Measurements from ENCODE around the gene ARL8B.
"Not testable (repeated sequence)": the region's sequence is repeated elsewhere in the genome, so short reads cannot be mapped to it uniquely, and the experiment has no call there.

Gene ARL8B

GRCh38 chr3:5122030-5122740 is at the start of gene ARL8B:
Gene ARL8B, plus strand, starts transcription at chr3:5122292. Its CDS starts 174 bp downstream, at chr3:5122466.
- DNase-seq (ENCODE audit: low spot score) = peak; percentile 95

- DNase-seq (ENCODE audit: low spot score) = no peak
Measured at GRCh38 chr3:5073374-5074085, 48.6 kb upstream of the ARL8B start.

- peak; percentile 24 for DNase-seq (ENCODE audit: low spot score)
Measured at GRCh38 chr3:5078151-5078550, 43.9 kb upstream of the ARL8B start.

- no peak for DNase-seq (ENCODE audit: low spot score)
Measured at GRCh38 chr3:5079761-5080160, 42.3 kb upstream of the ARL8B start.

- no peak for DNase-seq (ENCODE audit: low spot score)
Measured at GRCh38 chr3:5080779-5081550, 41.1 kb upstream of the ARL8B start.

- not testable (repeated sequence) for DNase-seq (ENCODE audit: low spot score)
Measured at GRCh38 chr3:5081973-5082788, 39.9 kb upstream of the ARL8B start.

- no peak for DNase-seq (ENCODE audit: low spot score)
Measured at GRCh38 chr3:5082789-5083115, 39.3 kb upstream of the ARL8B start.

GRCh38 chr3:5084224-5084623 is 37.9 kb upstream of the ARL8B start:
- no peak for DNase-seq (ENCODE audit: low spot score)

- DNase-seq (ENCODE audit: low spot score) = no peak
Measured at GRCh38 chr3:5086708-5087107, 35.4 kb upstream of the ARL8B start.

- no peak for DNase-seq (ENCODE audit: low spot score)
Measured at GRCh38 chr3:5087209-5087608, 34.9 kb upstream of the ARL8B start.

- DNase-seq (ENCODE audit: low spot score) = no peak
Measured at GRCh38 chr3:5090197-5090596, 31.9 kb upstream of the ARL8B start.

GRCh38 chr3:5092018-5092417 is 30.1 kb upstream of the ARL8B start:
- DNase-seq (ENCODE audit: low spot score) = no peak

- no peak for DNase-seq (ENCODE audit: low spot score)
Measured at GRCh38 chr3:5093731-5094130, 28.4 kb upstream of the ARL8B start.

GRCh38 chr3:5095886-5096285 is 26.2 kb upstream of the ARL8B start:
- DNase-seq (ENCODE audit: low spot score) = peak; percentile 28

- DNase-seq (ENCODE audit: low spot score) = no peak
Measured at GRCh38 chr3:5096336-5097008, 25.6 kb upstream of the ARL8B start.

GRCh38 chr3:5098346-5098745 is 23.7 kb upstream of the ARL8B start:
- DNase-seq (ENCODE audit: low spot score) = no peak

GRCh38 chr3:5102532-5102931 is 19.6 kb upstream of the ARL8B start:
- DNase-seq (ENCODE audit: low spot score) = no peak

- no peak for DNase-seq (ENCODE audit: low spot score)
Measured at GRCh38 chr3:5103743-5104142, 18.3 kb upstream of the ARL8B start.

GRCh38 chr3:5105050-5105449 is 17.0 kb upstream of the ARL8B start:
- DNase-seq (ENCODE audit: low spot score) = no peak

- not testable (repeated sequence) for DNase-seq (ENCODE audit: low spot score)
Measured at GRCh38 chr3:5106371-5106770, 15.7 kb upstream of the ARL8B start.

GRCh38 chr3:5106933-5107334 is 15.2 kb upstream of the ARL8B start:
- DNase-seq (ENCODE audit: low spot score) = not testable (repeated sequence)

- DNase-seq (ENCODE audit: low spot score) = no peak
Measured at GRCh38 chr3:5110337-5110736, 11.8 kb upstream of the ARL8B start.

All from AG08396 (cell line).